HepG2 (cell line): ENCODE data around the gene STN1. TPM values are rescaled to one million over a fixed set of nuclear protein-coding genes. Genes with fewer than 3 reads are reported as not detected.

Experiments used
- AKAP8 ChIP-seq: sonication (generic); formaldehyde crosslinking; IDR thresholded peaks from 2 replicates; pipeline ENCODE4 v1.5.1; 2020; ENCODE audit warnings: mild to moderate bottlenecking, missing genetic modification reagents
- ASH2L ChIP-seq: fragments of 300-600, 200-600 bp; sonication (generic); IDR thresholded peaks from 2 replicates; pipeline ENCODE4 v1.7.0; 2017; ENCODE audit warnings: low read depth, mild to moderate bottlenecking, moderate library complexity, mixed read lengths, low read length; ENCODE audit not compliant: insufficient read length
- DDIT3 ChIP-seq: sonication (generic); formaldehyde crosslinking; IDR thresholded peaks from 2 replicates; pipeline ENCODE4 v1.4.0; 2020; ENCODE audit warnings: mild to moderate bottlenecking, missing genetic modification reagents
- HMGXB3 ChIP-seq: sonication (generic); formaldehyde crosslinking; IDR thresholded peaks from 2 replicates; pipeline ENCODE4 v1.4.0; 2020; ENCODE audit warnings: missing genetic modification reagents, borderline replicate concordance
- ISX ChIP-seq: sonication (generic); formaldehyde crosslinking; conservative IDR thresholded peaks from 2 replicates; pipeline ENCODE4 v1.5.0; 2020; ENCODE audit warnings: missing genetic modification reagents
- MIER2 ChIP-seq: IDR thresholded peaks from 2 replicates; pipeline ENCODE4 v1.6.1; 2016; ENCODE audit warnings: missing biosample characterization, missing genetic modification reagents
- RARG ChIP-seq: sonication (generic); formaldehyde crosslinking; IDR thresholded peaks from 2 replicates; pipeline ENCODE4 v1.4.0; 2020; ENCODE audit warnings: low read depth, mild to moderate bottlenecking, missing genetic modification reagents
- RFXANK ChIP-seq: IDR thresholded peaks from 2 replicates; pipeline ENCODE4 v1.6.1; 2016
- TGIF2 ChIP-seq: IDR thresholded peaks from 2 replicates; pipeline ENCODE4 v1.6.1; 2016; ENCODE audit warnings: control low read depth, missing compliant biosample characterization
- YY1 ChIP-seq: IDR thresholded peaks from 2 replicates; pipeline ENCODE4 v1.6.1; 2011; ENCODE audit warnings: low read length, low read depth, moderate library complexity, mild to moderate bottlenecking; ENCODE audit not compliant: insufficient read depth, insufficient replicate concordance
- ZEB1 ChIP-seq: IDR thresholded peaks from 2 replicates; pipeline ENCODE4 v1.6.1; 2012; ENCODE audit warnings: mild to moderate bottlenecking, low read depth, inconsistent platforms; ENCODE audit not compliant: insufficient replicate concordance
- ZNF207 ChIP-seq: fragments of 450-650 bp; IDR thresholded peaks from 2 replicates; pipeline ENCODE4 v1.6.1; 2016; ENCODE audit warnings: antibody characterized with exemption, borderline replicate concordance
- ZNF296 ChIP-seq: sonication (generic); formaldehyde crosslinking; conservative IDR thresholded peaks from 2 replicates; pipeline ENCODE4 v1.5.0; 2020; ENCODE audit warnings: mild to moderate bottlenecking, missing genetic modification reagents
- ZNF407 ChIP-seq: sonication (generic); formaldehyde crosslinking; IDR thresholded peaks from one replicate; pipeline ENCODE4 v1.5.1; 2020; ENCODE audit warnings: mild to moderate bottlenecking, missing genetic modification reagents; ENCODE audit errors: not compliant biosample characterization
- ZNF484 ChIP-seq: sonication (generic); formaldehyde crosslinking; IDR thresholded peaks from 2 replicates; pipeline ENCODE4 v1.5.1; 2020; ENCODE audit warnings: mild to moderate bottlenecking, low read depth, missing genetic modification reagents, borderline replicate concordance
- ZNF510 ChIP-seq: sonication (generic); formaldehyde crosslinking; IDR thresholded peaks from 2 replicates; pipeline ENCODE4 v1.4.0; 2020; ENCODE audit warnings: low read depth, mild to moderate bottlenecking, missing genetic modification reagents
- polyA plus RNA-seq, 8 experiments: library from polyadenylated mRNA; depleted of rRNA in 3 of 8; stranded (reverse) in 7 of 8; unstranded in 1 of 8; fragments of >200 nt; fragmentation: Illumina TruSeq in 4 of 8; extraction: Trizol in 4 of 8; gene quantifications; 2 replicates each; pipeline versions ENCODE4 v1.2.1 to v1.2.3, GENCODE V29; 2011 to 2016; ENCODE audit warnings: low read depth in 4 of 8, missing spikeins in 1 of 8, mixed read lengths in 1 of 8; ENCODE audit not compliant: insufficient read depth in 1 of 8
- total RNA-seq, 5 experiments: library from RNA; depleted of rRNA; stranded (reverse); fragments of >200 nt; fragmentation: Illumina TruSeq; extraction: Trizol; gene quantifications; 2 replicates each; pipeline ENCODE4 v1.2.3, GENCODE V29; 2016; ENCODE audit warnings: low read depth in 1 of 5

STN1 gene
- total and polyA plus RNA-seq, 2 of the 13 experiments (the other 11 are each of a cell fraction or from before 2014, with no cell fraction given), result 17.6 to 22.7 TPM

- TF ChIP-seq ZNF407 (CRISPR knock-in tag) (no peak), TGIF2 (CRISPR knock-in tag) (0 out of 2 replicates have a peak, but pooled peaks have one; percentile 17), RFXANK (CRISPR knock-in tag) (no peak), HMGXB3 (peak; percentile 52; the same call in 1 of the 2 replicates), ZEB1 (peak; percentile 59), ZNF510 (no peak; the same call in 1 of the 2 replicates), ZNF296 (no peak), ISX (CRISPR knock-in tag) (no peak), AKAP8 (CRISPR knock-in tag) (0 out of 2 replicates have a peak, but pooled peaks have one; percentile 50), ZNF484 (no peak), ASH2L (no peak), DDIT3 (no peak), RARG (CRISPR knock-in tag) (no peak), ZNF207 (no peak), YY1 (no peak), MIER2 (no peak)
These were observed 61.9 kb downstream of the STN1 start (continued) for GRCh38 chr10:103855852-103856796.
